ENCODE measurements around the gene HOXA3. TPM values are rescaled to one million over a fixed set of nuclear protein-coding genes. Genes with fewer than 3 reads are reported as not detected.

HOXA3 gene
- polyA plus RNA-seq, 1 donor = 19.1 TPM

DNA sequence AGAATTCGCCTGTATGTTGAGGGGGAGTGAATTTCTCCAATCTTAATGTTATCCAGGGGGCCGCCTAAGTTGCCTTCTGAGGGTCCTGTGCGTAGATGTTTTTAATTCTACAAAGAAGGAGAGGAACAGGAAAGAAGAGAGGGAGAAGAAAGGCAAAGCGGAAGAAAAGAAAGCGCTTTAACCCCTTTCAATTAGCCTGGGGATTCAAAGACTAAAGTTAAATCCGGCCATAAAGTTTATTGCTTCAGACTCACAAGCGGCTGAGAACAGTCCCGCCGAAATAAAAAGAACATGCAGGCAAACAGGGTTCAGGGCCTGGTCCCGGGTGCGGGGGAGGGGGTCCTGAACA, 13.4 kb downstream of the HOXA3 start:
- H3K9me3 ChIP-seq (ENCODE audit: control insufficient read depth, low read depth, low read length) = no peaks in the 10 kb centered on the region
- H3K4me1 ChIP-seq (ENCODE audit: control insufficient read depth, insufficient read depth, low read length) = peaks cover 39% of the 10 kb centered on the region
- peak overlapping the region; percentile 79 for H3K27ac ChIP-seq (ENCODE audit: low read length)
- no peak for DNase-seq
- 19% methylated on average over 4 of the region's 11 CpGs for WGBS (ENCODE audit: insufficient coverage, low lambda C conversion rate)
- peaks cover 4% of the 10 kb centered on the region for H3K36me3 ChIP-seq (ENCODE audit: control insufficient read depth, insufficient read depth, low read length)
- peak overlapping the region; percentile 62 for H3K4me3 ChIP-seq (ENCODE audit: low read length)
- H3K27me3 ChIP-seq (ENCODE audit: control insufficient read depth, insufficient read depth, low read length) = peaks cover 2% of the 10 kb centered on the region

DNA sequence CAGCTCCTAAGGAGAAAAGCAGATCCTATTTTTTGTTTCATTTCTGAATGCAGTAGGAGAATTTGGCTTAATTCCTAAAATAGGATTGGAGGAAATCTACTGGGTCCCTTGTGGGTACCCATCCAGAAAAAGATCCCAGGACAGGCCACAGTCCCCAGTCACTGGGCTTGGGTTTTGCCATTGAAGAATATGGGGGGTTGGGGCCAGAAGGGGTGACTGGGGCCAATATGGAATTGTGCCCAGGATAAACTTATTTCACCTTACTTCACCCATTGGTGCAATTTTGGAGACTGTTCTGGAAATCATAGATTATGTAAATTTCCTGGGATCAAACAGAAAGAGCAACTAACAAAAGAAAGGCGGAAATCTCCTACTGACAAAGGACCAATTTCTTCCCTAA, 13.9 kb downstream of the HOXA3 start:
- H3K9me3 ChIP-seq (ENCODE audit: control insufficient read depth, low read depth, low read length) = no peaks in the 10 kb centered on the region
- DNase-seq = no peak
- peak overlapping the region; percentile 79 for H3K27ac ChIP-seq (ENCODE audit: low read length)
- WGBS (ENCODE audit: insufficient coverage, low lambda C conversion rate) = no CpG with 5 or more reads among the region's 1 CpG
- no peaks in the 10 kb centered on the region for H3K27me3 ChIP-seq (ENCODE audit: control insufficient read depth, insufficient read depth, low read length)
- H3K4me1 ChIP-seq (ENCODE audit: control insufficient read depth, insufficient read depth, low read length) = peaks cover 42% of the 10 kb centered on the region
- H3K36me3 ChIP-seq (ENCODE audit: control insufficient read depth, insufficient read depth, low read length) = peaks cover 3% of the 10 kb centered on the region
- H3K4me3 ChIP-seq (ENCODE audit: low read length) = peak overlapping the region; percentile 62

DNA sequence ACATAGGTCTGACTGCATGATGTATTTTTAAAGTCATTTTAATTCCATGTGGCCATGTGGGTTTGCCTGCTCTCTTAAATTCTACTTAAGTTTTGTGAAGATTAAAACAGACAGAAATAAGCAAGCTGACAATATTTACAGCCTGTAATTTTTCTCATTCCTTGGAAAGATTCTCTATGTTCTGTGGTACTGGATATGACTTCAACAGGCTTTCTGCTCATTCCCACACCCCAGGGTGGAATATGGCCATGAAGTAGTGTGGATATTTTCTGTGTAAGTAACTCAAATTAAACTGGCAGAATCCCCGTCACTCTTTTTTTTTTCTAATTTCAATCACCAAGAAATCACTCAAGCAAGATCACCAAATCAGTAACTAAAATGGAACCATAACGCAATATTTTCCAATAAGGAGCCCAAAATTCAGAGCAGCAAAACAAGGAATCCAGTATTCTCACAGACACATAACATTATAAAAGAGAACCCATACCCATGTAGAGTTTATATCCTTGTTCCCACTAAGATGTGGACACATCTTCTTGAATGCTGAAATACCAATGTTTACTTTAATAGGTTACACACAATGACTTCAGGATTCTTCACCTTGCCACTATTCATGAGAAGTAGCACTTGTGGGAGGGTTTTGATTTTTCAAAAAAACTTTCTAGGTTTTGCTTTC, 14.6 kb downstream of the HOXA3 start:
- H3K4me1 ChIP-seq (ENCODE audit: control insufficient read depth, insufficient read depth, low read length) = peaks cover 48% of the 10 kb centered on the region

DNA sequence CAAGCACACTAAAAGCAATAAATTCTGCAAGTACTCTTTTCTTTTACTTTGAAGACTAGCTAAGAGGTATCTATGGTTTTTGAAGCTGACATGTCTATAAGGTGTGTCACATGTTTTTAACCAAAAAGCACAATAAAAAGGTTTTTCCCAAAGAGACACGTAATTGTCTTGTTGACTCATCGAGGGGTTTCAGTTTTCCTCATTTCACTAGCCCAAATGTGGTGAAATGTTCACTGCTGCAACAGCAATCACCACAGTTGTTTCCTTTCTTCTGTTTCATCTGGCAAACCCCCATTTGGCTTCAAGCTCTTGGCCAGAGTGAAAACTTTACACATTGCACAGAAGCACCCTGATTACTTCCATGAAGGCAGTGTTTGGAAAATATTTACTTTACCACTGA, 18.0 kb downstream of the HOXA3 start:
- DNase-seq = no peak
- peaks cover 50% of the 10 kb centered on the region for H3K4me1 ChIP-seq (ENCODE audit: control insufficient read depth, insufficient read depth, low read length)
- H3K27ac ChIP-seq (ENCODE audit: low read length) = peak overlapping the region; percentile 79
- no peaks in the 10 kb centered on the region for H3K27me3 ChIP-seq (ENCODE audit: control insufficient read depth, insufficient read depth, low read length)
- WGBS (ENCODE audit: insufficient coverage, low lambda C conversion rate) = no CpG with 5 or more reads among the region's 2 CpGs
- no peak overlapping the region for H3K4me3 ChIP-seq (ENCODE audit: low read length)
- H3K9me3 ChIP-seq (ENCODE audit: control insufficient read depth, low read depth, low read length) = no peaks in the 10 kb centered on the region
- no peaks in the 10 kb centered on the region for H3K36me3 ChIP-seq (ENCODE audit: control insufficient read depth, insufficient read depth, low read length)

More for the DNA sequence above, 14.6 kb downstream of the HOXA3 start:
- H3K27me3 ChIP-seq (ENCODE audit: control insufficient read depth, insufficient read depth, low read length) = no peaks in the 10 kb centered on the region
- peak in 1 of 2 donors; percentile 33 for DNase-seq
- H3K36me3 ChIP-seq (ENCODE audit: control insufficient read depth, insufficient read depth, low read length) = peaks cover 3% of the 10 kb centered on the region
- peak overlapping the region; percentile 79 for H3K27ac ChIP-seq (ENCODE audit: low read length)
- WGBS (ENCODE audit: insufficient coverage, low lambda C conversion rate) = no CpG with 5 or more reads among the region's 2 CpGs
- H3K4me3 ChIP-seq (ENCODE audit: low read length) = peak overlapping the region; percentile 62
- H3K9me3 ChIP-seq (ENCODE audit: control insufficient read depth, low read depth, low read length) = no peaks in the 10 kb centered on the region

DNA sequence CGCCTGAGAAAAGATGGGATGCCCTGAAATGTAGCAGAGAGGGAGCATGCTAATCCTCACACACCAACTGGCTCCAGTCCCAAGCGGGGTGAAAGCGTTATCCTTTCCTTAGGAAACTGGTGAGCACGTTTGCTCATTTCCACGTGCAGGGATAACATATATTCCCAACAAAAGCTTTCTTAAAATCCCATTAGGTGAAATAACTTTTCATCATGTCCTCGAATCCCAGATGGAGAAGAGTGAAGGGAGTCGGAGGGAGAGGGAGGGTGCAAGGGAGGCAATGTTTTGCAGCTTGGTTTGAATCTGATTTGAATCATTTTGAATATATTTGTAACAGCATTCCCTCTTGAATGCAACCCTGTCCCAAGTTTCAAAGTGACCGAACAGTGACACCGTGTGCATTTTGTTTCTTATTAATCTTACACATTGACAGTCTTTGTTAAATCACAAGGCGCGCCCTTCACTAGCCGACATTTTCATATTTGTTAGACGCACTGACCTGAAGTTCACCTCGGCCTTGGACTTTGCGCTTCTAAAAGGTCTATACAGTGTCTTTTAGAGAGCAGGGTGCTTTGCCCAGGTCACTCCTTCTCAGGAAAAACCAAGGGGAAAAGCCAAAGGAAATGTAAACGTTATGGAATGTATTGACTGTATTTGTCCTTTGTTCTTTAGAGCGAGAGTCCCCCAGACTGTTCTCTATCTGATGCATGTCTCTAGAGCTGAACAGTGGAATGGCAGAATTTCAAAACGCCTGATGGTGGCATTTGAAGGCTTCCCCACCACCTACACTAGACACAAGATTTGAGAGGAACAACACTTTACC, 18.8 kb downstream of the HOXA3 start:
- no CpG with 5 or more reads among the region's 18 CpGs for WGBS (ENCODE audit: insufficient coverage, low lambda C conversion rate)
- Histone ChIP-seq H3K4me1 (ENCODE audit: control insufficient read depth, insufficient read depth, low read length) (peaks cover 50% of the 10 kb centered on the region), H3K27me3 (ENCODE audit: control insufficient read depth, insufficient read depth, low read length) (no peaks in the 10 kb centered on the region), H3K9me3 (ENCODE audit: control insufficient read depth, low read depth, low read length) (no peaks in the 10 kb centered on the region), H3K27ac (ENCODE audit: low read length) (peak overlapping the region; percentile 79), H3K36me3 (ENCODE audit: control insufficient read depth, insufficient read depth, low read length) (no peaks in the 10 kb centered on the region), H3K4me3 (ENCODE audit: low read length) (no peak overlapping the region)
- peak in 1 of 2 donors; percentile 75 for DNase-seq

DNA sequence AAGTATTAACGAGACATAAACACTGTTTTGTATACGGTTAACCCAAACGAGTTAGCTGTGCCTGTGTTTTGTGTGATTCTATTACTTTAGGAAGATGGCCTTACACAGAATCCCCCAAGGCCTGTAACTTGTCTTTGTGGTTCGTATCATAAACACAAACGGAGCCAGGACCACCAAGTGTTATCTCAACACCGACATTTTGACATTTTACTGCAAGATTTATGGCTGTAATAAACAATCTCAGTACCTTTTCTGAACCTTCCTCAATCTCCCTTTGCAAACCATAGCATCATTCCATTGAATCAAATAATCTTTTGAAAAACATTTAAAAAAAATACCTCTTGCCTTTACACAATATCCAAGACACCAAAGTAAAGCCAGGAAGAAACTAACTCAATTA, 19.4 kb downstream of the HOXA3 start:
- Histone ChIP-seq H3K9me3 (ENCODE audit: control insufficient read depth, low read depth, low read length) (no peaks in the 10 kb centered on the region), H3K4me1 (ENCODE audit: control insufficient read depth, insufficient read depth, low read length) (peaks cover 50% of the 10 kb centered on the region), H3K27me3 (ENCODE audit: control insufficient read depth, insufficient read depth, low read length) (no peaks in the 10 kb centered on the region), H3K4me3 (ENCODE audit: low read length) (no peak overlapping the region), H3K27ac (ENCODE audit: low read length) (peak overlapping the region; percentile 79), H3K36me3 (ENCODE audit: control insufficient read depth, insufficient read depth, low read length) (no peaks in the 10 kb centered on the region)
- no peak for DNase-seq
- WGBS (ENCODE audit: insufficient coverage, low lambda C conversion rate) = 44% methylated on average over 3 of the region's 6 CpGs

DNA sequence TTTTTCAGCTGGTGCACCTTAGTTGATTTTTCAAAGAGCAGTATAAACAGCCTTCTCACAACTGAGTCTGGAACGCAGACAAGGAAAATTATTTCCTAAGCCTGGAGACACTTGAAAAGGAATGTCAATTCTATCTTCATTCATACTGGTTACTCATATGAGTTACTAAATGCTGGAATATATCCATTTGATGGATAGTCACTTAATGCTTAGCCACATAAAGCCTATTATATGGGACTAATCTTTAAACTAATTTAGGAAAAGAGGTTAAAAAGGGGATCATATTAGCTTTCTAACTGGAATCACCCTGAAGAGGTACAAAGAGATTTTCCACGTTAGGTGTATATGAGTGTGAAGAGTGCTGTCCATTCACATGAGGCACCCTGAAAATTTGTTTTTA, 20.2 kb downstream of the HOXA3 start:
- WGBS (ENCODE audit: insufficient coverage, low lambda C conversion rate) = 100% methylated on average over 1 of the region's 2 CpGs
- DNase-seq = no peak
- no peaks in the 10 kb centered on the region for H3K36me3 ChIP-seq (ENCODE audit: control insufficient read depth, insufficient read depth, low read length)
- H3K4me1 ChIP-seq (ENCODE audit: control insufficient read depth, insufficient read depth, low read length) = peaks cover 51% of the 10 kb centered on the region
- H3K27me3 ChIP-seq (ENCODE audit: control insufficient read depth, insufficient read depth, low read length) = no peaks in the 10 kb centered on the region
- H3K9me3 ChIP-seq (ENCODE audit: control insufficient read depth, low read depth, low read length) = no peaks in the 10 kb centered on the region
- no peak overlapping the region for H3K4me3 ChIP-seq (ENCODE audit: low read length)
- H3K27ac ChIP-seq (ENCODE audit: low read length) = peak overlapping the region; percentile 90

DNA sequence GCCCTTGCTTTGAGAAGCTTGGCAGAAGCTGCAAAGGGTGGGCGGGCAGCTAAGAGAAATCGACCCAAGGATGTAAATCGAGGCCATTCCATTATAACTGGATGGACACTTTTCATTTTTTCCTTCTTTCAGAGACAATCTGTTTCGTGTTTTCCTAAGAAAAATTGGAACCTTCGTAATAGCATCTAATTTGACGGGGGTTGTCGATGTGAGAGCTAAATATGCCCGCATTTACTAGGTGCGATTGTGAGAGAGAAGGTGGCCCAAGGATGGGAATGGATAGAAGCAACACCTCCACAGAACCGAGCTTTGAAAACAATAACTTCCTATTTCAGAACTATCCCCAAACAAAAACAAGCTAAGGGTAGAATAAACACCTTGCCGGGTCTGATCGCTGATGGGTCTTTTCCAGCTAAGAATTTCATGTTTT, 21.0 kb downstream of the HOXA3 start:
- peak overlapping the region; percentile 90 for H3K27ac ChIP-seq (ENCODE audit: low read length)
- peak overlapping the region; percentile 79 for H3K4me3 ChIP-seq (ENCODE audit: low read length)
- H3K4me1 ChIP-seq (ENCODE audit: control insufficient read depth, insufficient read depth, low read length) = peaks cover 43% of the 10 kb centered on the region
- no peaks in the 10 kb centered on the region for H3K9me3 ChIP-seq (ENCODE audit: control insufficient read depth, low read depth, low read length)
- no peaks in the 10 kb centered on the region for H3K36me3 ChIP-seq (ENCODE audit: control insufficient read depth, insufficient read depth, low read length)
- DNase-seq = no peak
- no peaks in the 10 kb centered on the region for H3K27me3 ChIP-seq (ENCODE audit: control insufficient read depth, insufficient read depth, low read length)
- no CpG with 5 or more reads among the region's 12 CpGs for WGBS (ENCODE audit: insufficient coverage, low lambda C conversion rate)

DNA sequence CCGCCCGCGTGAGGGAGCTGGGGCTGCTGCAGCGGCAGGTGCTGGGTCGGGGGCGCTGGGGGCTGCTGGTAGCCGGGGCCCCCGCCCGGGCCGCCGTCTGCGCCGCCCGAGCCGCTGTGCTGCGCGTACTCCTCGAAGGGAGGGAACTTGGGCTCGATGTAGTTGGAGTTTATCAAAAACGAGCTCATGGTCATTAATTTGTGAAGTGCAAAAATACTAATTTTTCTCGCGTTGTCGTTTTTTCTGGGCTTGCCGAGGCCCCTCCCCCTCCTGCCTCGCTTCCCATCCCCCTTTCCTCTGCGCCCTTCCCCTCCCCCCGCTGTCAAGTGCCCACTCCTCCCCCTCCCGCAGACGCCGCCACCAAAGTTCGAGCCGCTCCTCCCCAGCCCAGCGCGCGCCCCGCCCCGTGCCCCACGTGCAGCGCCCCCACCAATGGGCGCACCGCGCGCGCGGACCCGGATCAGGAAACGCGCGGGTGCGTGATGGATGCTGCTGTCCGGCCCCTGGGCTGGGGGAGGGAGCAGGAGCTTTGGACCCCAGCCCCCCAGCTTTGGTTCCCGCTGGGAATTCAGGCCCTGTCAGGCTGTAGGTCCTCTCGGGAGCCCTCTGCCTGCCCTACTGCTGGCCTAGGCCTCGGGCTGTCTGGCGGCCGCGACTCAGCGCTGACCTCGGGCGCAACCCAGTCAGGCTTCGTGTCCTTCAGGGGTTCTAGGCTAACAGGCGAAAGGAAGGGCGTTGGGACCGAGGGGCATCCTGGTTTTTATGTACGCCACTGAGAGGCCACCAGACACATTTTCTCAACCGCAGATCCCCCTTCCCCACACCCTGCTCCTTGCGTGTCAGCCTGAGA, 21.6 kb downstream of the HOXA3 start, which contains the start of gene HOXA4:
Gene HOXA4 (minus strand): TSS at position 218 of the 850 bp plus-strand sequence. CDS start 24 bp downstream, at position 194.
- peak; percentile 93 to 95 for DNase-seq
- Histone ChIP-seq H3K4me3 (ENCODE audit: low read length) (peak within 1 kb of the TSS; percentile 79), H3K9me3 (ENCODE audit: control insufficient read depth, low read depth, low read length) (no peaks in the 10 kb centered on the region), H3K27me3 (ENCODE audit: control insufficient read depth, insufficient read depth, low read length) (no peaks in the 10 kb centered on the region), H3K36me3 (ENCODE audit: control insufficient read depth, insufficient read depth, low read length) (no peaks in the 10 kb centered on the region), H3K4me1 (ENCODE audit: control insufficient read depth, insufficient read depth, low read length) (peaks cover 43% of the 10 kb centered on the region), H3K27ac (ENCODE audit: low read length) (peak within 1 kb of the TSS; percentile 90)
- no CpG with 5 or more reads among the region's 67 CpGs for WGBS (ENCODE audit: insufficient coverage, low lambda C conversion rate)
